Muscle layer of colon (tissue), 2 donors: Measurements from ENCODE around the gene SENP8.
A peak's percentile ranks its signal among the peaks of the same experiment; 100 is the strongest.

ENCODE experiments used
- H3K27ac ChIP-seq: one replicate; pipeline ENCODE4 v1.7.0; 2013; ENCODE audit warnings: low read depth, mild to moderate bottlenecking, low read length, moderate library complexity
- H3K27me3 ChIP-seq, 2 donors: one replicate each; pipeline ENCODE4 v1.7.0; 2013; ENCODE audit warnings: low read length in 2 of 2, mild to moderate bottlenecking in 2 of 2; ENCODE audit not compliant: insufficient read depth in 2 of 2, control insufficient read depth in 1 of 2
- H3K36me3 ChIP-seq: one replicate; pipeline ENCODE4 v1.7.0; 2013; ENCODE audit warnings: mild to moderate bottlenecking, low read length; ENCODE audit not compliant: insufficient read depth
- H3K4me1 ChIP-seq: one replicate; pipeline ENCODE4 v1.7.0; 2013; ENCODE audit warnings: mild to moderate bottlenecking, low read length; ENCODE audit not compliant: insufficient read depth
- H3K4me3 ChIP-seq, 2 donors: one replicate each; pipeline ENCODE4 v1.7.0; 2013; ENCODE audit warnings: low read length in 2 of 2, low read depth in 1 of 2, mild to moderate bottlenecking in 1 of 2, moderate library complexity in 1 of 2
- H3K9ac ChIP-seq: one replicate; pipeline ENCODE4 v1.7.0; 2013; ENCODE audit warnings: low read length
- H3K9me3 ChIP-seq: one replicate; pipeline ENCODE4 v1.7.0; 2013; ENCODE audit warnings: mild to moderate bottlenecking, low read length
- donor health status: abdominal sarcoma.
- donor health status: Adenocarcinoma of cecum.

The SENP8 gene

GRCh38 chr15:72180761-72181324 is 62.6 kb downstream of the SENP8 start:
- Histone ChIP-seq H3K9ac (no peak overlapping the region), H3K9me3 (no peaks in the 10 kb centered on the region), H3K36me3 (no peaks in the 10 kb centered on the region), H3K4me1 (peaks cover 5% of the 10 kb centered on the region), H3K4me3 (no peak overlapping the region), H3K27me3 (peaks cover 0 to 35% of the 10 kb centered on the region in 2 donors), H3K27ac (no peak overlapping the region)

- H3K27ac ChIP-seq = no peak overlapping the region
- H3K27me3 ChIP-seq = peaks cover 0 to 35% of the 10 kb centered on the region in 2 donors
Measured at GRCh38 chr15:72182244-72182643, 64.0 kb downstream of the SENP8 start.

GRCh38 chr15:72182673-72183072 is 64.5 kb downstream of the SENP8 start:
- no peak overlapping the region for H3K4me3 ChIP-seq
- no peak overlapping the region for H3K27ac ChIP-seq
- peaks cover 5% of the 10 kb centered on the region for H3K4me1 ChIP-seq
- no peaks in the 10 kb centered on the region for H3K9me3 ChIP-seq
- no peak overlapping the region for H3K9ac ChIP-seq
- no peaks in the 10 kb centered on the region for H3K36me3 ChIP-seq
- peaks cover 0 to 35% of the 10 kb centered on the region in 2 donors for H3K27me3 ChIP-seq

More at GRCh38 chr15:72182244-72182643, 64.0 kb downstream of the SENP8 start:
- Histone ChIP-seq H3K4me3 (no peak overlapping the region), H3K36me3 (no peaks in the 10 kb centered on the region), H3K9me3 (no peaks in the 10 kb centered on the region), H3K4me1 (peaks cover 5% of the 10 kb centered on the region), H3K9ac (no peak overlapping the region)

GRCh38 chr15:72183781-72184164 is 65.6 kb downstream of the SENP8 start:
- Histone ChIP-seq H3K4me1 (peaks cover 5% of the 10 kb centered on the region), H3K9me3 (no peaks in the 10 kb centered on the region), H3K27ac (no peak overlapping the region), H3K4me3 (peak overlapping the region in 1 of 2 donors; percentile 9), H3K27me3 (peaks cover 0 to 35% of the 10 kb centered on the region in 2 donors), H3K9ac (no peak overlapping the region), H3K36me3 (no peaks in the 10 kb centered on the region)

GRCh38 chr15:72184165-72184811 is 66.1 kb downstream of the SENP8 start:
- peaks cover 0 to 32% of the 10 kb centered on the region in 2 donors for H3K27me3 ChIP-seq
- H3K4me1 ChIP-seq = peaks cover 5% of the 10 kb centered on the region
- H3K9ac ChIP-seq = no peak overlapping the region
- no peaks in the 10 kb centered on the region for H3K9me3 ChIP-seq
- peak overlapping the region in 1 of 2 donors; percentile 9 for H3K4me3 ChIP-seq
- H3K36me3 ChIP-seq = no peaks in the 10 kb centered on the region
- no peak overlapping the region for H3K27ac ChIP-seq

GRCh38 chr15:72189250-72189902 is 71.2 kb downstream of the SENP8 start:
- Histone ChIP-seq H3K36me3 (no peaks in the 10 kb centered on the region), H3K9me3 (no peaks in the 10 kb centered on the region), H3K4me3 (no peak overlapping the region)

GRCh38 chr15:72192416-72192815 is 74.2 kb downstream of the SENP8 start:
- Histone ChIP-seq H3K4me3 (no peak overlapping the region), H3K27me3 (peaks cover 5 to 14% of the 10 kb centered on the region in 2 donors), H3K4me1 (no peaks in the 10 kb centered on the region), H3K36me3 (no peaks in the 10 kb centered on the region), H3K27ac (no peak overlapping the region), H3K9ac (no peak overlapping the region), H3K9me3 (no peaks in the 10 kb centered on the region)

More at GRCh38 chr15:72189250-72189902, 71.2 kb downstream of the SENP8 start:
- no peak overlapping the region for H3K27ac ChIP-seq
- H3K9ac ChIP-seq = no peak overlapping the region
- no peaks in the 10 kb centered on the region for H3K4me1 ChIP-seq
- H3K27me3 ChIP-seq = peaks cover 0 to 3% of the 10 kb centered on the region in 2 donors
